HepG2 (cell line): ENCODE results near the gene FIS1. TPM values are rescaled to one million over a fixed set of nuclear protein-coding genes. Genes with fewer than 3 reads are reported as not detected.

Experiments used
- ATRX ChIP-seq: sonication (generic); formaldehyde crosslinking; IDR thresholded peaks from 2 replicates; pipeline ENCODE4 v1.4.0; 2020; ENCODE audit warnings: missing genetic modification reagents, borderline replicate concordance
- DPF2 ChIP-seq: sonication (generic); formaldehyde crosslinking; IDR thresholded peaks from 2 replicates; pipeline ENCODE4 v1.4.0; 2020; ENCODE audit warnings: mild to moderate bottlenecking, low read depth, missing genetic modification reagents, borderline replicate concordance
- MTF2 ChIP-seq: sonication (generic); formaldehyde crosslinking; IDR thresholded peaks from 2 replicates; pipeline ENCODE4 v1.5.0; 2020; ENCODE audit warnings: missing genetic modification reagents, borderline replicate concordance
- SMARCE1 ChIP-seq: fragments of 450-650 bp; IDR thresholded peaks from 2 replicates; pipeline ENCODE4 v1.6.1; 2017; ENCODE audit warnings: borderline replicate concordance
- SP140L ChIP-seq: sonication (generic); formaldehyde crosslinking; IDR thresholded peaks from 2 replicates; pipeline ENCODE4 v1.4.0; 2020; ENCODE audit warnings: missing genetic modification reagents, borderline replicate concordance
- TBX3 ChIP-seq: fragments of 450-650 bp; IDR thresholded peaks from 2 replicates; pipeline ENCODE4 v1.6.1; 2017; ENCODE audit warnings: antibody characterized with exemption, mild to moderate bottlenecking, inconsistent platforms, borderline replicate concordance
- TOE1 ChIP-seq: sonication (generic); formaldehyde crosslinking; IDR thresholded peaks from 2 replicates; pipeline ENCODE4 v1.4.0; 2020; ENCODE audit warnings: mild to moderate bottlenecking, missing genetic modification reagents
- YEATS4 ChIP-seq: sonication (generic); formaldehyde crosslinking; IDR thresholded peaks from 2 replicates; pipeline ENCODE4 v1.4.0; 2020; ENCODE audit warnings: missing genetic modification reagents, borderline replicate concordance
- ZKSCAN1 ChIP-seq: fragments of 150-350 bp; IDR thresholded peaks from 2 replicates; pipeline ENCODE4 v1.6.1; 2014; ENCODE audit warnings: low read length
- ZNF121 ChIP-seq: sonication (generic); formaldehyde crosslinking; IDR thresholded peaks from 2 replicates; pipeline ENCODE4 v1.5.0; 2020; ENCODE audit warnings: mild to moderate bottlenecking, missing genetic modification reagents
- ZNF33A ChIP-seq: sonication (generic); formaldehyde crosslinking; IDR thresholded peaks from 2 replicates; pipeline ENCODE4 v1.5.1; 2020; ENCODE audit warnings: missing genetic modification reagents, mild to moderate bottlenecking, moderate library complexity, borderline replicate concordance
- ZNF569 ChIP-seq: sonication (generic); formaldehyde crosslinking; IDR thresholded peaks from 2 replicates; pipeline ENCODE4 v1.5.0; 2020; ENCODE audit warnings: mild to moderate bottlenecking, missing genetic modification reagents, moderate library complexity, borderline replicate concordance
- ZNF891 ChIP-seq: sonication (generic); formaldehyde crosslinking; IDR thresholded peaks from 2 replicates; pipeline ENCODE4 v1.5.0; 2020; ENCODE audit warnings: mild to moderate bottlenecking, missing genetic modification reagents
- polyA plus RNA-seq, 8 experiments: library from polyadenylated mRNA; depleted of rRNA in 3 of 8; stranded (reverse) in 7 of 8; unstranded in 1 of 8; fragments of >200 nt; fragmentation: Illumina TruSeq in 4 of 8; extraction: Trizol in 4 of 8; gene quantifications; 2 replicates each; pipeline versions ENCODE4 v1.2.1 to v1.2.3, GENCODE V29; 2011 to 2016; ENCODE audit warnings: low read depth in 4 of 8, missing spikeins in 1 of 8, mixed read lengths in 1 of 8; ENCODE audit not compliant: insufficient read depth in 1 of 8
- total RNA-seq, 5 experiments: library from RNA; depleted of rRNA; stranded (reverse); fragments of >200 nt; fragmentation: Illumina TruSeq; extraction: Trizol; gene quantifications; 2 replicates each; pipeline ENCODE4 v1.2.3, GENCODE V29; 2016; ENCODE audit warnings: low read depth in 1 of 5
- TF ChIP-seq, protein P1 (sequence below), 2 experiments: sonication (generic) in 1 of 2; formaldehyde crosslinking in 1 of 2; IDR thresholded peaks; 2 replicates each; pipeline versions ENCODE4 v1.6.1 to v1.9.0; 2014 to 2022; ENCODE audit warnings: antibody characterized with exemption in 1 of 2, borderline replicate concordance in 1 of 2, inconsistent platforms in 1 of 2, low read depth in 1 of 2, missing genetic modification reagents in 1 of 2
- TF ChIP-seq, protein P2 (sequence below): sonication (generic); formaldehyde crosslinking; conservative IDR thresholded peaks from 2 replicates; pipeline ENCODE4 v1.4.0; 2020; ENCODE audit warnings: missing genetic modification reagents
- TF ChIP-seq, protein P3 (sequence below): sonication (generic); formaldehyde crosslinking; IDR thresholded peaks from 2 replicates; pipeline ENCODE4 v1.5.0; 2020; ENCODE audit warnings: missing genetic modification reagents
- TF ChIP-seq, protein P4 (sequence below): sonication (generic); formaldehyde crosslinking; IDR thresholded peaks from 2 replicates; pipeline ENCODE4 v1.8.1; 2023; ENCODE audit warnings: missing genetic modification reagents, mild to moderate bottlenecking, borderline replicate concordance
- TF ChIP-seq, protein P5 (sequence below): IDR thresholded peaks from 2 replicates; pipeline ENCODE4 v1.6.1; 2016; ENCODE audit warnings: low read depth, borderline replicate concordance

Gene FIS1
- total and polyA plus RNA-seq, 2 of the 13 experiments (the other 11 are each of a cell fraction or from before 2014, with no cell fraction given), result 97.5 to 101 TPM

DNA sequence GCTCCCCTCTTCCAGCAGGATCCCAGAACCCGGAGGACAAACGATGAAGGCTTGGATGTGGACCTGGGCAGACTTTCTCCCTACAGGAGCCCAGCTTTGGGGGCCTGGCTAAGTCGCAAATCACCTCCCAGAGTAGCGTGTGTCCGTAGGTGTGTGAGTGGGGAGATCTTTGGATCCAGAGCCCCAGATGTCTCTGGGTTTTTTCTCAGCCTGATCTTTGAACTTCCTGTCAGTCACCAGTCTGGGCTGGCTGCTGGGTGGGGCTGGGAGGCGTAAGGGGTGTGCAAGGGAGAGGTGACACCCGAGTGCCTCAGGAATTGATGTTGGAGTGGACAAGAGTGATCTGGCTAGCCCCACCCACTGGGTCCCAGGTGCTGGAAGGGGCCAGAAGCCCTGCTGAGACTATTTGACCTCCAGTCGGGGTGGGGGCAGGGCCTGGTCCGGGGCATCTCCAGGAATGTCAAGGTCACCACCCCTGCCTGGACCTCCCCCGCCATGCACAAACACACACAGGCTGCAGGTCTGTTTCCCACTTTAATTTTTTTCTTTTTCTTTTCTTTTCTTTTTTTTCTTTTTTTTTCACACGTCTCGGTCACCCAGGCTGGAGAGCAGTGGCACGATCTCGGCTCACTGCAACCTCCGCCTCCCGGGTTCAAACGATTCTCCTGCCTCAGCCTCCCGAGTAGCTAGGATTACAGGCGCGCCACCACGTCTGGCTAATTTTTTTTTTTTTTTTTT, 43.9 kb downstream of the FIS1 start, which contains the start of gene MOGAT3 (continued):
- TF ChIP-seq, protein P1, sequence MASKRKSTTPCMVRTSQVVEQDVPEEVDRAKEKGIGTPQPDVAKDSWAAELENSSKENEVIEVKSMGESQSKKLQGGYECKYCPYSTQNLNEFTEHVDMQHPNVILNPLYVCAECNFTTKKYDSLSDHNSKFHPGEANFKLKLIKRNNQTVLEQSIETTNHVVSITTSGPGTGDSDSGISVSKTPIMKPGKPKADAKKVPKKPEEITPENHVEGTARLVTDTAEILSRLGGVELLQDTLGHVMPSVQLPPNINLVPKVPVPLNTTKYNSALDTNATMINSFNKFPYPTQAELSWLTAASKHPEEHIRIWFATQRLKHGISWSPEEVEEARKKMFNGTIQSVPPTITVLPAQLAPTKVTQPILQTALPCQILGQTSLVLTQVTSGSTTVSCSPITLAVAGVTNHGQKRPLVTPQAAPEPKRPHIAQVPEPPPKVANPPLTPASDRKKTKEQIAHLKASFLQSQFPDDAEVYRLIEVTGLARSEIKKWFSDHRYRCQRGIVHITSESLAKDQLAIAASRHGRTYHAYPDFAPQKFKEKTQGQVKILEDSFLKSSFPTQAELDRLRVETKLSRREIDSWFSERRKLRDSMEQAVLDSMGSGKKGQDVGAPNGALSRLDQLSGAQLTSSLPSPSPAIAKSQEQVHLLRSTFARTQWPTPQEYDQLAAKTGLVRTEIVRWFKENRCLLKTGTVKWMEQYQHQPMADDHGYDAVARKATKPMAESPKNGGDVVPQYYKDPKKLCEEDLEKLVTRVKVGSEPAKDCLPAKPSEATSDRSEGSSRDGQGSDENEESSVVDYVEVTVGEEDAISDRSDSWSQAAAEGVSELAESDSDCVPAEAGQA (IDR thresholded peaks at IDR 0.05; ENCODE audit: low read depth), result no peak
- TF ChIP-seq, protein P1 (CRISPR knock-in tag; IDR thresholded peaks at IDR 0.05; ENCODE audit: borderline replicate concordance), result 0 out of 2 replicates have a peak, but pooled peaks have one; percentile 47
- TF ChIP-seq ZNF569 (CRISPR knock-in tag) (no peak), ZKSCAN1 (no peak), ATRX (CRISPR knock-in tag) (no peak), ZNF33A (0 out of 2 replicates have a peak, but pooled peaks have one; percentile 82), YEATS4 (CRISPR knock-in tag) (peak; percentile 55; the same call in 1 of the 2 replicates), TOE1 (CRISPR knock-in tag) (0 out of 2 replicates have a peak, but pooled peaks have one; percentile 40), TBX3 (peak; percentile 82; the same call in 1 of the 2 replicates), ZNF121 (CRISPR knock-in tag) (no peak), DPF2 (peak; percentile 51; the same call in 1 of the 2 replicates), MTF2 (CRISPR knock-in tag) (no peak), ZNF891 (no peak), SMARCE1 (no peak), SP140L (CRISPR knock-in tag) (peak; percentile 29; the same call in 1 of the 2 replicates)
- TF ChIP-seq, protein P2, sequence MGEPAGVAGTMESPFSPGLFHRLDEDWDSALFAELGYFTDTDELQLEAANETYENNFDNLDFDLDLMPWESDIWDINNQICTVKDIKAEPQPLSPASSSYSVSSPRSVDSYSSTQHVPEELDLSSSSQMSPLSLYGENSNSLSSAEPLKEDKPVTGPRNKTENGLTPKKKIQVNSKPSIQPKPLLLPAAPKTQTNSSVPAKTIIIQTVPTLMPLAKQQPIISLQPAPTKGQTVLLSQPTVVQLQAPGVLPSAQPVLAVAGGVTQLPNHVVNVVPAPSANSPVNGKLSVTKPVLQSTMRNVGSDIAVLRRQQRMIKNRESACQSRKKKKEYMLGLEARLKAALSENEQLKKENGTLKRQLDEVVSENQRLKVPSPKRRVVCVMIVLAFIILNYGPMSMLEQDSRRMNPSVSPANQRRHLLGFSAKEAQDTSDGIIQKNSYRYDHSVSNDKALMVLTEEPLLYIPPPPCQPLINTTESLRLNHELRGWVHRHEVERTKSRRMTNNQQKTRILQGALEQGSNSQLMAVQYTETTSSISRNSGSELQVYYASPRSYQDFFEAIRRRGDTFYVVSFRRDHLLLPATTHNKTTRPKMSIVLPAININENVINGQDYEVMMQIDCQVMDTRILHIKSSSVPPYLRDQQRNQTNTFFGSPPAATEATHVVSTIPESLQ, result 0 out of 2 replicates have a peak, but pooled peaks have one; percentile 67
- TF ChIP-seq, protein P3, sequence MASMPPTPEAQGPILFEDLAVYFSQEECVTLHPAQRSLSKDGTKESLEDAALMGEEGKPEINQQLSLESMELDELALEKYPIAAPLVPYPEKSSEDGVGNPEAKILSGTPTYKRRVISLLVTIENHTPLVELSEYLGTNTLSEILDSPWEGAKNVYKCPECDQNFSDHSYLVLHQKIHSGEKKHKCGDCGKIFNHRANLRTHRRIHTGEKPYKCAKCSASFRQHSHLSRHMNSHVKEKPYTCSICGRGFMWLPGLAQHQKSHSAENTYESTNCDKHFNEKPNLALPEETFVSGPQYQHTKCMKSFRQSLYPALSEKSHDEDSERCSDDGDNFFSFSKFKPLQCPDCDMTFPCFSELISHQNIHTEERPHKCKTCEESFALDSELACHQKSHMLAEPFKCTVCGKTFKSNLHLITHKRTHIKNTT (CRISPR knock-in tag), result no peak
- TF ChIP-seq, protein P4, sequence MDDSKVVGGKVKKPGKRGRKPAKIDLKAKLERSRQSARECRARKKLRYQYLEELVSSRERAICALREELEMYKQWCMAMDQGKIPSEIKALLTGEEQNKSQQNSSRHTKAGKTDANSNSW (CRISPR knock-in tag), result no peak
- TF ChIP-seq, protein P5, sequence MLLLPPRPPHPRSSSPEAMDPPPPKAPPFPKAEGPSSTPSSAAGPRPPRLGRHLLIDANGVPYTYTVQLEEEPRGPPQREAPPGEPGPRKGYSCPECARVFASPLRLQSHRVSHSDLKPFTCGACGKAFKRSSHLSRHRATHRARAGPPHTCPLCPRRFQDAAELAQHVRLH, result 0 out of 2 replicates have a peak, but pooled peaks have one; percentile 27
